ENCODE data around the gene KIAA1217. TPM values are rescaled to one million over a fixed set of nuclear protein-coding genes. Genes with fewer than 3 reads are reported as not detected.

KIAA1217 gene
- total and polyA plus RNA-seq, 2 of the 8 experiments (the other 6 are each of a cell fraction or from before 2014, with no cell fraction given), result 4.5 to 15.6 TPM

GRCh38 chr10:24357344-24358004, 148.5 kb downstream of the KIAA1217 start (continued):
- TF ChIP-seq CHD7 (IDR thresholded peaks at IDR 0.05; ENCODE audit: insufficient replicate concordance, low read length), result peak; percentile 65
- TF ChIP-seq EGR1 (IDR thresholded peaks at IDR 0.05; ENCODE audit: borderline replicate concordance, low read depth, low read length), result no peak
- TF ChIP-seq POU5F1 (IDR thresholded peaks at IDR 0.05; ENCODE audit: low read depth, low read length), result no peak
- no peak for TF ChIP-seq CHD2 (IDR thresholded peaks at IDR 0.05; ENCODE audit: low read length)
- no peak for TF ChIP-seq NRF1 (IDR thresholded peaks at IDR 0.05; ENCODE audit: low read depth, low read length)
- TF ChIP-seq SP1 (IDR thresholded peaks at IDR 0.05; ENCODE audit: low read depth, low read length), result peak; percentile 25; the same call in 1 of the 2 replicates
- TF ChIP-seq CBX8 (IDR thresholded peaks at IDR 0.05; ENCODE audit: borderline replicate concordance, low read depth, low read length), result no peak
- no peak for TF ChIP-seq BRCA1 (IDR thresholded peaks at IDR 0.05; ENCODE audit: low read depth, low read length)
- no peak for TF ChIP-seq CREB1 (IDR thresholded peaks at IDR 0.05)
- TF ChIP-seq RFX5 (IDR thresholded peaks at IDR 0.05; ENCODE audit: borderline replicate concordance, low read depth, low read length), result no peak
- no peak for TF ChIP-seq GTF2F1 (IDR thresholded peaks at IDR 0.05; ENCODE audit: borderline replicate concordance, low read depth, low read length)
- TF ChIP-seq KDM5A (IDR thresholded peaks at IDR 0.05; ENCODE audit: low read length), result no peak

Data from H1 (cell line).